ENCODE results near the gene ARID2.

Gene ARID2

GRCh38 chr12:45701296-45701695 lies 28.2 kb upstream of the ARID2 start:
- TF ChIP-seq FOXP2 (optimal IDR thresholded peaks at IDR 0.05; ENCODE audit: borderline replicate concordance, extremely low read depth, extremely low read length, insufficient read depth), result no peak
- TF ChIP-seq POLR2AphosphoS5 (IDR thresholded peaks at IDR 0.05; ENCODE audit: low read depth, low read length), result no peak
- TF ChIP-seq TAF1 (IDR thresholded peaks at IDR 0.05; ENCODE audit: borderline replicate concordance, insufficient read depth, low read length), result no peak

GRCh38 chr12:45703942-45704341 lies 25.6 kb upstream of the ARID2 start:
- TF ChIP-seq REST (IDR thresholded peaks at IDR 0.05; ENCODE audit: insufficient read depth in 1 of 2, low read depth in 2 of 2, low read length in 2 of 2) (no peak), FOXP2 (optimal IDR thresholded peaks at IDR 0.05; ENCODE audit: borderline replicate concordance, extremely low read depth, extremely low read length, insufficient read depth) (no peak), POLR2AphosphoS5 (IDR thresholded peaks at IDR 0.05; ENCODE audit: low read depth, low read length) (no peak), TAF1 (IDR thresholded peaks at IDR 0.05; ENCODE audit: borderline replicate concordance, insufficient read depth, low read length) (no peak), SIN3A (IDR thresholded peaks at IDR 0.05; ENCODE audit: borderline replicate concordance, insufficient read depth, low read length) (no peak)

GRCh38 chr12:45704968-45705367 lies 24.5 kb upstream of the ARID2 start:
- TF ChIP-seq REST (IDR thresholded peaks at IDR 0.05; ENCODE audit: insufficient read depth in 1 of 2, low read depth in 2 of 2, low read length in 2 of 2), result no peak
- TF ChIP-seq SIN3A (IDR thresholded peaks at IDR 0.05; ENCODE audit: borderline replicate concordance, insufficient read depth, low read length), result no peak
- no peak for TF ChIP-seq POLR2AphosphoS5 (IDR thresholded peaks at IDR 0.05; ENCODE audit: low read depth, low read length)
- no peak for TF ChIP-seq FOXP2 (optimal IDR thresholded peaks at IDR 0.05; ENCODE audit: borderline replicate concordance, extremely low read depth, extremely low read length, insufficient read depth)
- no peak for TF ChIP-seq TAF1 (IDR thresholded peaks at IDR 0.05; ENCODE audit: borderline replicate concordance, insufficient read depth, low read length)

GRCh38 chr12:45705404-45705803 lies 24.1 kb upstream of the ARID2 start:
- TF ChIP-seq TAF1 (IDR thresholded peaks at IDR 0.05; ENCODE audit: borderline replicate concordance, insufficient read depth, low read length) (no peak), REST (IDR thresholded peaks at IDR 0.05; ENCODE audit: insufficient read depth in 1 of 2, low read depth in 2 of 2, low read length in 2 of 2) (no peak), SIN3A (IDR thresholded peaks at IDR 0.05; ENCODE audit: borderline replicate concordance, insufficient read depth, low read length) (no peak), FOXP2 (optimal IDR thresholded peaks at IDR 0.05; ENCODE audit: borderline replicate concordance, extremely low read depth, extremely low read length, insufficient read depth) (no peak), POLR2AphosphoS5 (IDR thresholded peaks at IDR 0.05; ENCODE audit: low read depth, low read length) (no peak)

GRCh38 chr12:45707241-45707857 lies 22.2 kb upstream of the ARID2 start:
- TF ChIP-seq REST (IDR thresholded peaks at IDR 0.05; ENCODE audit: insufficient read depth in 1 of 2, low read depth in 2 of 2, low read length in 2 of 2), result no peak
- no peak for TF ChIP-seq POLR2AphosphoS5 (IDR thresholded peaks at IDR 0.05; ENCODE audit: low read depth, low read length)
- no peak for TF ChIP-seq FOXP2 (optimal IDR thresholded peaks at IDR 0.05; ENCODE audit: borderline replicate concordance, extremely low read depth, extremely low read length, insufficient read depth)
- no peak for TF ChIP-seq TAF1 (IDR thresholded peaks at IDR 0.05; ENCODE audit: borderline replicate concordance, insufficient read depth, low read length)

Data from PFSK-1 (cell line).